HepG2 (cell line): ENCODE measurements around the gene GJA10. TPM values are rescaled to one million over a fixed set of nuclear protein-coding genes. Genes with fewer than 3 reads are reported as not detected.

Experiments
- ATAC-seq: fragments of 200-7000 bp; cut with Tn5 transposase; 3 replicates; pipeline ENCODE4 v1.9.1; 2020; ENCODE audit warnings: mild to moderate bottlenecking, moderate library complexity
- BruUV-seq: library from RNA; stranded (reverse); fragments of 400-500 nt; replicated peaks from 2 replicates; lab custom pipeline; 2021; lab: Mats Ljungman, UMichigan
- CTCF ChIA-PET: fragments of 300-600 bp; formaldehyde crosslinking; extraction: SDS; loops from one replicate; lab custom pipeline; 2021; ENCODE audit warnings: low total read pairs, inconsistent platforms, low intra/inter-chr PET ratio; lab: Yijun Ruan, JAX
- POLR2A ChIA-PET: fragments of 350-600 bp; sonication (Branson Sonifier 250); formaldehyde crosslinking; loops from one replicate; lab custom pipeline; 2020; ENCODE audit warnings: antibody characterized with exemption, inconsistent platforms; lab: Yijun Ruan, JAX
- DNase-seq: peaks from one replicate; pipeline ENCODE4 v3.0.0-alpha.2; 2015; ENCODE audit warnings: low spot score
- FAIRE-seq: peaks from 3 replicates; lab custom pipeline; 2011; peaks lifted over from hg19 to GRCh38; lab: Jason Lieb, UNC
- H2AFZ ChIP-seq: one replicate; pipeline ENCODE4 v1.6.1; 2011; ENCODE audit warnings: low read length, inconsistent platforms
- H3K27ac ChIP-seq: fragments of 300-600 bp; 3 replicates; pipeline ENCODE4 v1.8.0; 2011; ENCODE audit warnings: mixed run types, mild to moderate bottlenecking, mixed read lengths, low read length, inconsistent platforms; ENCODE audit not compliant: insufficient read depth; ENCODE audit errors: extremely low read length
- H3K27me3 ChIP-seq, 2 experiments: fragments of 200-600 bp in 1 of 2; 2 replicates in 1 of 2; 3 replicates in 1 of 2; pipeline versions ENCODE4 v1.6.0 to v1.8.0; 2011; ENCODE audit warnings: low read length in 2 of 2, mild to moderate bottlenecking in 2 of 2, moderate library complexity in 2 of 2, inconsistent platforms in 1 of 2; ENCODE audit not compliant: insufficient read depth in 2 of 2, control insufficient read depth in 1 of 2
- H3K36me3 ChIP-seq, 2 experiments: fragments of 200-600 bp in 1 of 2; replicated peaks in 1 of 2; 2 replicates in 1 of 2; 3 replicates in 1 of 2; pipeline versions ENCODE4 v1.5.1 to v1.8.0; 2011; ENCODE audit warnings: low read length in 2 of 2, inconsistent platforms in 1 of 2; ENCODE audit not compliant: insufficient read depth in 2 of 2, control insufficient read depth in 1 of 2
- H3K4me1 ChIP-seq: 2 replicates; pipeline ENCODE4 v1.5.1; 2012; ENCODE audit warnings: low read length, inconsistent platforms; ENCODE audit not compliant: insufficient read depth
- H3K4me2 ChIP-seq: 2 replicates; pipeline ENCODE4 v1.6.0; 2011; ENCODE audit warnings: low read depth, low read length, inconsistent platforms
- H3K4me3 ChIP-seq, 3 experiments: fragments of 200-600 bp in 1 of 3; sonication (generic), shearing (Covaris generic) in 1 of 3; replicated peaks in 1 of 3; 2 replicates each; pipeline ENCODE4 v1.5.1; 2011 to 2016; ENCODE audit warnings: low read length in 3 of 3, inconsistent platforms in 2 of 3, low read depth in 2 of 3, mild to moderate bottlenecking in 2 of 3, control low read depth in 1 of 3, mixed read lengths in 1 of 3; ENCODE audit not compliant: insufficient read depth in 1 of 3
- H3K79me2 ChIP-seq: one replicate; pipeline ENCODE4 v1.6.1; 2011; ENCODE audit warnings: low read length, inconsistent platforms; ENCODE audit not compliant: insufficient read depth
- H3K9ac ChIP-seq: 2 replicates; pipeline ENCODE4 v1.6.0; 2011; ENCODE audit warnings: mild to moderate bottlenecking, low read depth, low read length, inconsistent platforms; ENCODE audit not compliant: insufficient read depth
- H3K9me3 ChIP-seq: 2 replicates; pipeline ENCODE4 v1.5.1; 2012; ENCODE audit warnings: mild to moderate bottlenecking, low read length
- H4K20me1 ChIP-seq: 2 replicates; pipeline ENCODE4 v1.6.0; 2011; ENCODE audit warnings: inconsistent platforms, mild to moderate bottlenecking, low read length, moderate library complexity; ENCODE audit not compliant: insufficient read depth
- GLI4 ChIP-seq: sonication (generic); formaldehyde crosslinking; IDR thresholded peaks from 2 replicates; pipeline ENCODE4 v1.5.1; 2020; ENCODE audit warnings: missing genetic modification reagents, mild to moderate bottlenecking, moderate library complexity, borderline replicate concordance
- MATR3 ChIP-seq: sonication (generic); formaldehyde crosslinking; IDR thresholded peaks from 2 replicates; pipeline ENCODE4 v1.4.0; 2020; ENCODE audit warnings: missing genetic modification reagents
- MYC ChIP-seq: sonication (generic); formaldehyde crosslinking; IDR thresholded peaks from 2 replicates; pipeline ENCODE4 v1.9.0; 2021; ENCODE audit warnings: missing genetic modification reagents, borderline replicate concordance
- RCOR2 ChIP-seq: IDR thresholded peaks from 2 replicates; pipeline ENCODE4 v1.6.1; 2016; ENCODE audit warnings: missing biosample characterization, missing genetic modification reagents
- YEATS4 ChIP-seq: sonication (generic); formaldehyde crosslinking; IDR thresholded peaks from 2 replicates; pipeline ENCODE4 v1.4.0; 2020; ENCODE audit warnings: missing genetic modification reagents, borderline replicate concordance
- ZNF33B ChIP-seq: sonication (generic); formaldehyde crosslinking; IDR thresholded peaks from 2 replicates; pipeline ENCODE4 v1.5.1; 2020; ENCODE audit warnings: mild to moderate bottlenecking, missing genetic modification reagents
- ZNF609 ChIP-seq: sonication (generic); formaldehyde crosslinking; IDR thresholded peaks from 2 replicates; pipeline ENCODE4 v1.4.0; 2020; ENCODE audit warnings: mild to moderate bottlenecking, missing genetic modification reagents, borderline replicate concordance
- WGBS: methylation state at CpG from one replicate; pipeline ENCODE4 v1.1.6; 2017; ENCODE audit warnings: low lambda C conversion rate; 5-methylcytosine and 5-hydroxymethylcytosine counted together
- in situ Hi-C: cut with HindIII; loops from 2 replicates; pipeline ENCODE4 v1.10.0; 2017; ENCODE audit warnings: low pct_unique_long_range_greater_than_20kb; ENCODE audit not compliant: extremely low pct_ligation_motif_present
- intact Hi-C: fragments of 100-400 bp; cut with micrococcal nuclease; formaldehyde crosslinking; loops from one replicate; pipeline ENCODE4 v1.10.0; 2022; ENCODE audit not compliant: unreplicated experiment
- polyA plus RNA-seq, 8 experiments: library from polyadenylated mRNA; depleted of rRNA in 3 of 8; stranded (reverse) in 7 of 8; unstranded in 1 of 8; fragments of >200 nt; fragmentation: Illumina TruSeq in 4 of 8; extraction: Trizol in 4 of 8; gene quantifications; 2 replicates each; pipeline versions ENCODE4 v1.2.1 to v1.2.3, GENCODE V29; 2011 to 2016; ENCODE audit warnings: low read depth in 4 of 8, missing spikeins in 1 of 8, mixed read lengths in 1 of 8; ENCODE audit not compliant: insufficient read depth in 1 of 8
- total RNA-seq, 5 experiments: library from RNA; depleted of rRNA; stranded (reverse); fragments of >200 nt; fragmentation: Illumina TruSeq; extraction: Trizol; gene quantifications; 2 replicates each; pipeline ENCODE4 v1.2.3, GENCODE V29; 2016; ENCODE audit warnings: low read depth in 1 of 5

The GJA10 gene
- total and polyA plus RNA-seq, 2 of the 13 experiments (the other 11 are each of a cell fraction or from before 2014, with no cell fraction given) = not detected

- no peak for FAIRE-seq
- H3K36me3 ChIP-seq = no peaks in the 10 kb centered on the region
- in situ Hi-C loops = no loop called here
- H3K4me1 ChIP-seq = no peaks in the 10 kb centered on the region
- no peak for ATAC-seq
- no peak for DNase-seq
- no peak overlapping the region for H3K4me2 ChIP-seq
- POLR2A ChIA-PET = no interaction called here
- 20% methylated on average over 6 of the region's 6 CpGs for WGBS
- H3K9ac ChIP-seq = no peak overlapping the region
- H3K9me3 ChIP-seq = no peaks in the 10 kb centered on the region
- TF ChIP-seq YEATS4 (CRISPR knock-in tag) (no peak), MATR3 (no peak), ZNF33B (CRISPR knock-in tag) (no peak), GLI4 (CRISPR knock-in tag) (no peak), ZNF609 (CRISPR knock-in tag) (no peak), RCOR2 (CRISPR knock-in tag) (no peak), MYC (CRISPR knock-in tag) (no peak)
- H4K20me1 ChIP-seq = no peaks in the 10 kb centered on the region
- no peak overlapping the region for H2AFZ ChIP-seq
- no peak overlapping the region for H3K4me3 ChIP-seq
- peaks cover 4 to 50% of the 10 kb centered on the region in 2 experiments; a peak in 3 of 5 replicates for H3K27me3 ChIP-seq
- H3K27ac ChIP-seq = no peak overlapping the region
- no peaks in the 10 kb centered on the region for H3K79me2 ChIP-seq
- intact Hi-C loops = loop anchor here (10.0 kb wide), 1 partner anchor 1267 kb away; no protein-coding TSS in a partner anchor
- CTCF ChIA-PET = no interaction called here
- BruUV-seq = no TSS peak
Observed at GRCh38 chr6:89927791-89928550, 33.7 kb downstream of the GJA10 start.
